Suprapubic skin (tissue), 4 donors: ENCODE measurements around the gene HPS6.

Experiments used
- EP300 ChIP-seq: sonication (generic); formaldehyde crosslinking; IDR thresholded peaks from one replicate; pipeline ENCODE4 v1.6.1; 2017; ENCODE audit warnings: antibody characterized with exemption
- POLR2A ChIP-seq, 2 donors: fragments of 450-650 bp; IDR thresholded peaks; one replicate each; pipeline ENCODE4 v1.6.1; 2017; ENCODE audit warnings: antibody characterized with exemption in 2 of 2, mild to moderate bottlenecking in 2 of 2, moderate library complexity in 2 of 2
- POLR2AphosphoS5 ChIP-seq, 3 donors: sonication (generic); formaldehyde crosslinking; IDR thresholded peaks; one replicate each; pipeline ENCODE4 v1.6.1; 2017; ENCODE audit warnings: antibody characterized with exemption in 3 of 3
- TF ChIP-seq, protein P1 (sequence below), 2 donors: fragments of 200-600 bp in 1 of 2; fragments of 450-650 bp in 1 of 2; sonication (generic) in 1 of 2; IDR thresholded peaks; one replicate each; pipeline ENCODE4 v1.5.1; 2016 to 2019; ENCODE audit warnings: antibody characterized with exemption in 2 of 2, mild to moderate bottlenecking in 1 of 2, moderate library complexity in 1 of 2

- TF ChIP-seq, protein P1, sequence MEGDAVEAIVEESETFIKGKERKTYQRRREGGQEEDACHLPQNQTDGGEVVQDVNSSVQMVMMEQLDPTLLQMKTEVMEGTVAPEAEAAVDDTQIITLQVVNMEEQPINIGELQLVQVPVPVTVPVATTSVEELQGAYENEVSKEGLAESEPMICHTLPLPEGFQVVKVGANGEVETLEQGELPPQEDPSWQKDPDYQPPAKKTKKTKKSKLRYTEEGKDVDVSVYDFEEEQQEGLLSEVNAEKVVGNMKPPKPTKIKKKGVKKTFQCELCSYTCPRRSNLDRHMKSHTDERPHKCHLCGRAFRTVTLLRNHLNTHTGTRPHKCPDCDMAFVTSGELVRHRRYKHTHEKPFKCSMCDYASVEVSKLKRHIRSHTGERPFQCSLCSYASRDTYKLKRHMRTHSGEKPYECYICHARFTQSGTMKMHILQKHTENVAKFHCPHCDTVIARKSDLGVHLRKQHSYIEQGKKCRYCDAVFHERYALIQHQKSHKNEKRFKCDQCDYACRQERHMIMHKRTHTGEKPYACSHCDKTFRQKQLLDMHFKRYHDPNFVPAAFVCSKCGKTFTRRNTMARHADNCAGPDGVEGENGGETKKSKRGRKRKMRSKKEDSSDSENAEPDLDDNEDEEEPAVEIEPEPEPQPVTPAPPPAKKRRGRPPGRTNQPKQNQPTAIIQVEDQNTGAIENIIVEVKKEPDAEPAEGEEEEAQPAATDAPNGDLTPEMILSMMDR (IDR thresholded peaks at IDR 0.05), result no peak
- TF ChIP-seq POLR2A (IDR thresholded peaks at IDR 0.05) (no peak), POLR2AphosphoS5 (IDR thresholded peaks at IDR 0.05) (no peak), EP300 (no peak)
These were observed 19.1 kb upstream of the HPS6 start for GRCh38 chr10:102046095-102046494.
